Activated T-cell treated with anti-CD3 and anti-CD28 coated beads for 24 hours (primary cell): Measurements from ENCODE around the gene GARS1.

ENCODE experiments used
- DNase-seq: peaks from one replicate; pipeline ENCODE4 v3.0.0-alpha.2; 2020; ENCODE audit warnings: low read depth

The GARS1 gene

DNA sequence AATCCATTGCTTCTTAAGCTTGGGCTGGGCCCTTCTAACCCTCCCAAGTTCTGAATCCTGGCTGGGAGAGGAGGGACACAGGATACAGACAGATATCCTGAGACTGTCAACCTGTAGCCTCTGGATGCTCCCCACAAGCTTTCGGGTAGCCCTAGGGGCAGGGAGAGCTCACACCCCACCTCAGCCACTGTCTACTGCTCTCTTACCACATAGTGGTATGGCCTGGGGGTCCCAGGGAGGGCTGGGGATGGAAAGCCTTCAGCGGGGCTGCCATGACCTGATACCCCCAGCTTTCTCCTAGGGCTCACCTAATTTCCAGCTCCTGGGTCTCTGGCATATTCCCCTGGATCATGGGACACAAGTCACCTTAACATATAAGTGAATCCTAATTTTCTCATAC is 62.5 kb downstream of the GARS1 start:
- DNase-seq, result no peak

DNA sequence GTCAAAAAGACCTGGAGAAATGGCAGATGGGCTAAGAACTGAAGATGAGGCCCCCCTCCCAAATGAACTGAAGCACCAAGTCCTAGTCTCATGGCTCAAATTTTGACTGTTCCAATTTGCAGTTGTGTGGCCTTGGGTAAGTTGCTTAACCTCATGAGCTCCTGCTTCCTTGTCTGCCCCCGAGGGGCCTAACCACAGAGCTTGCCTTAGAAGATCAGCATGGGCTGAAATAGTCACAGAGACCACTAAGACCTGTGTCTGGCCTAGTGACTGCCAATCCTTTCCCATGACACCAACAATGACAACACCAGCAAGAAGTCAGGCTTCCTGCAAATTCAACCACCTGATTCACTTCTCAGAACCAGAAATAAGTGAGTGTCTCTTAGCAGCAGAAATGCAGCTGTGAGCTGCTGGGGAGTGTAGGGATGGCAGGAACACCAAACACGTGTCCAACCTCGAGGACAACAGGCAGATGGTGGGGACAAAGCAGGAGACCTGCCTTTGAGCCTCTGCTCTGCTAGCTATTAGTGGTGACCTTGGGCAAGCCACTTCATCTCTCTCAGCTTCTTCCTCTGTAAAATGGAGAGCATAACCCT is 63.9 kb downstream of the GARS1 start:
- DNase-seq, result no peak

DNA sequence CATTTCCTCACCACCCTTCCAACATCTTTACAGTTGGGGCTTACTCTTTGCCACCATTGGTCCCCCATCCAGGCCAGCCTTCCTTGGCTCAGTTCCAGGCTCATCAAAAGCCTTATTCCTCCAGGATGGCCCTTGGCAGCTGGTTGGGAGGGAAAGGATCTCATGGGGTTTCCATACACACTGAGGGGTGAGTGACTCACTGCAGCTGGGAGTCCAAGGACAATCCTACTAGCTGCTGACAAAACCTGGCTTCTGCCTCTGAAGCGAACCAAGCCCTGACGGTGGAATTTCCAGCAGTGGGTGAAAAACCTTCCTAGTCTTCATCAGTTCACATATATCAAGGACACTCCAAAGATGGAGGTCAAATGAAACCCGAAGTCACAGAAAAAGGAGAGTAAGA is 64.6 kb downstream of the GARS1 start:
- DNase-seq, result no peak

DNA sequence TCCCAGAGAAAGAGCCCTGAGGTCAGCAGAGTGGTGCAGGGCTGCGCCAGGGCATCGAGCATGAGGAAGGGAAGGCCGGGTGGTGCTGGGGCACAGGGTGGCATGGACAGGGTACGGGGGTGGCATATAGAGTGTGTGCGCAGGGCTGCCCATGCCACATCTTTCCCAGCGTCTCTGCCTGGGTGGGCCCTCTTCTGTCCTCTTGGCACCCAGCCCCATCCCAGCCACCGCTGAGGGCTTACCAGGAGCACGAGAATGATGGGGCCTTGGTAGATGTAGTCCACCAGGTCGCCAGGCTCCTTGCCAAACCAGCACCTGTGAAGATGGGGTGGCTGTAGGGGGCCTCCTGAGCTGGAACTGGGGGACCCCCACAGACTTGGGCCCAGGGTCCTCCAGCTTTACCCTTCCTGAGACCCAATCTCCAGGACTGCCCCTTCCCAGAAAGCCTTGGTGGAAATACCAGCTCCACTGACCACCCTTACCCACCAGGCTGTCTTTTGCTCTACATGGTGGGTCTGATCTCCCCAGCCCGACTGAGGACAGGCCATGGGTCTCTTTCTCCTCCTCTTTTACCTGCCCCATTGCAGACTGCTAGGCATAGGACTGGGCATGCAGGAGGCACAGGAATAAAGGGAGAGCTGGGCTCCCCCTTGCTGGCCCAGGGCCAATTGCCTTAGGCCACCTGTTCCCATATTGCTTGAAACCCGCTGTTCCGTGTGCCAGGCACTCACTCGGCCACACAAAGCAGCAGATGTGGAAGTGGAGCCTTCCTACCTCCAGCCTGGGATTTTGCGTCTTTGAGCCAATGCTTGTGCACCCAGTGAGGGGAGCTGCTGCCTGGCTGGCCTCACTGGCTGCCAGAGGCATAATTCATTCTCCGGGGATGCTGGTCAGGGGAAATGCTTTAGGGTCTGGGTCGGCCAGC is 65.9 kb downstream of the GARS1 start:
- no peak for DNase-seq

DNA sequence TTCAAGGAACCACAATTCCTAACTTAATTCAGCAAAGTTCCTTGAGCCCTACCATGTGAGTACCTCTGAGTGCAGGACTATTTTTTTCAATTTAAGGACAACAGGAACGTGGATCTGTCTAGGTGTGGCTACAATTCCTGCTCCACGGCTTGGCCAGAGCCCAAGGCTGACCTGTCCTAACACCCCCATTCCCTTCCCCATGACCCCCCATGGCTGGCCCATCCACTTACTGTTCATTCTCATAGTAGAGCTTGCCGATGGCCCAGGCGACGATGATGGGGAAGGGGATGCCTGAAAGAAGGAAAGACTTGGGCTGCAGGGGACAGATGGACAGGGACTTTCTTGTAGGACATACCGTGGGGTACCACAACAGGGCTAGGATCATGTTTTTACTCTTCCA is 67.2 kb downstream of the GARS1 start:
- no peak for DNase-seq

DNA sequence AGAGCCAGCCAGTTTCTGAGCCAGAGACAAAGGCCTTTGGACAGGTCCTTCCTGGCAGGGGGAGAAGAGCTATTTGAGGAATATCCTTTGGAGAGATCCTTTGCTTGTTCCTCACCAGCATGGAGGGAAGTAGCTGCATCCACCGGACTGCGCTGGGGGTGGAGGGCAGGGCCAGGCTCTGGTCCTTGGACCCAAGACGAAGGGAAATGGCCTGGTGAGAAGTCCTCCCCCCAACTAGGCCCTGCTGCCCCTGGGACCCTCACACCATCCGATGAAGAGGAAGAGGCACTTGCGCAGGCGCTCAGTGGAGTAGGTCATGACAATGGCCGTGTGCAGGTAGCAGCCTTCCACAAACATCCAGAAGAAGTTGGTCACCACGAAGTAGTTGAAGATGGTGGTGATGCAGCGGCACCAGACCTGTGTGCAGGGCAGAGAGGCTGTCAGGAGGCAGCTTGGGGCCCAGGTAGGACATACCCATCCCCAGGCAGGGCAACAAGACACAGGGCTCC is 67.8 kb downstream of the GARS1 start:
- DNase-seq, result no peak

DNA sequence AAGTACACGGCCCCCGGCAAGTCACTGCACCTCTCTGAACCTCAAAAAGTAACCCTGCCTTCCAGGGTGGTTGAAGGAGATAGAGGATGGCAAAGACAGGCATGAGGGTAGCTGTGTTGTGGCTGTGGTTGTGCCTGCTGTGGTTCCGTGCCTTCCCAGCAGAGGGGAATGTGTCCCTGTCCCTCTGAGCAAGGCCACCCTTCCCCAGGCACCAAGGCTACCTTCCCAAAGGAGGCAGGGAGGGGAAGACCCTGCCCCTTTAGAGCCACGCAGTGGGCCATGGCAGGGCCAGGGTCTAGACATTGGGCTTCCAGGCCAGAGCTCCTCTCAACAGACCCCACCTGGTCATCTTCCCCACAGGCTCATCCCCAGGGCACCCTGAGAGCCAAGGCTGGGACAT is 68.7 kb downstream of the GARS1 start:
- DNase-seq, result no peak

DNA sequence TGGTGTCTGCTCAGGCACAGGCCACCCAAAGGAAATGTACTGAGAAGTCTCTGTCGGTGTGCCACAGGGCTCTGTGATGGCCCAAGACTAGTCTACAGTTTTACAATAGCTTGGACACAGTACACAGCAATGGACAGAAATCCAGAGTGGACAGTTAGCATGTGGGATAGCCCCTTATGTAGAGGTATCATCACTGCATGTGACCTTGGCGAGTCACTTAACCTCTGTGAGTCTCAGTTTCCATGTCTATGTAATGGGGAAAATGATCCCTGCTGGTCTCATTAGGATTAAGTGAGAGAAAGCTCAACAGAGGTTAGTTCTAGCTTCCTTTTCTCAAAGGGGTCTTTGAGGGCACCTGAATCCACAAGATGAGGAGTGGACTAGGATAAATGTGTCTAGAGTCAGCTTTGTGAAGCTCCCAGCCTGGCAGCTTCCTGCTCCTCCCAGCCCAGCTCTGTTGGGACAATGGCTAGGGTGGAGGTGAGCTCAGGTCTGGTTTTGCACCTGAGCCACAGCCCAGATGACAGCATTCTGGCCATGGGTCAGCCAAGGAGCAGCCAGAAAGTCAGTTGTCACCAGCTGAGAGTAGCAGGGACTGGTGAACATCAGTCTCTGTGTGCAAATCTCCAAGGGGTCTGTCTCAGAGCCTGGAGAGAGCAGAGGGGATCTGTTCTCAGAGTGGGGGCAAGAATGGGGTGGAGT is 69.7 kb downstream of the GARS1 start:
- no peak for DNase-seq

DNA sequence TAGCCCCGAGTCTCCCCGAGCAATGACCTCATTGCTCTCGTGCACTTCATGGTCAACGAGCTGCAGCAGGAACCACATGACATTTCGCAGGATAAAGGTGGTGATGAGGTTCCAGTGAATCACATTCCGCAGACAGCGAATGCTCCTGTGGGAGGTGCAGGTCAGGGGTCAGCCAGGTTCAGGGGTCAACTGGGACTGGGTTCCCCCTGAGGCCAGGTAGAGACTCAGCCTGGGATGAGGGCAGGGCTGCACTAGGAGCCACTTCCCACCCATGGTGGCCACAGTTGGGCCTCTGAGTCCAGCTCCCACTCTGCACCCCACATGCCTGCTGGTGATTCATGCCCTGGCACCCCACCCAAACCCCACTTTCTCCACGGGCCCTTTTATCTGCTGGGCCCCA is 70.4 kb downstream of the GARS1 start:
- no peak for DNase-seq

DNA sequence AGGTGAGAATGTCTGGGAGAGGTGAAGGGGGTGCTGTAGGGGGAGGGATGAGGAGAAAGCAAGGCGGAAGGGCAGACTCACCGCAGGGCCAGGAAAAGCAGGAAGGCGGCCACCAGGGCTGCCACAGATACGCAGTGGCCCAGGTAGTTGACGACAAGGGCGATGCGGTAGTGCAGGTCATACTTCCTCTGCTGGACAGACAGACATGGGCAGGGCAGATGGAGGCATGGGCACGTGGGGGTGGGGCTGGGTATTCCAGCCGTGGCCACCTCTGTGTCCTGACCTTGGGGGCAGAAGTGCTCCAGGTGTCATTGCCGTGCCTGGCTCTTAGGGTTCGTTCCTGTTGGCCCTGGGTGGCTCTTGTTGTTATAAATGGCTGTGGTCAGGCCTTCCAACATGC is 70.8 kb downstream of the GARS1 start:
- no peak for DNase-seq

DNA sequence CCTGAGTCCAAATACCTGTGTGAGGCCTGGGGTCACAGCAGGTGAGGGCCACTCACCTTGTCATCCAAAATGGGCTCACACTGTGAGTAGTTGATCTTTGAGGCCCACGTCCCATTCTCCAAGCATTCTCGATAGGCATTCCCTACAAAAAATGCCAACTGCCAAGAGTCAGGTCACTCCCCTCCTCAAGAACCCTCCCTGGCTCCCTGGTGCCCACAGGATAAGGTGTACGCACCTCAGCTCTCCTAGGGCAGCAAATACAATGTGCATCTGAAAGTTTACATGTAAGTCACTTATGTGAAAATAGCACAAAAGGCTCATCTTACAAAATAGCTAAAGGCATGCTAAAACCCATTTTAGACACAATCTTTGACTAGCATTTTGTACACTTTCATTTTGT is 72.5 kb downstream of the GARS1 start:
- no peak for DNase-seq

DNA sequence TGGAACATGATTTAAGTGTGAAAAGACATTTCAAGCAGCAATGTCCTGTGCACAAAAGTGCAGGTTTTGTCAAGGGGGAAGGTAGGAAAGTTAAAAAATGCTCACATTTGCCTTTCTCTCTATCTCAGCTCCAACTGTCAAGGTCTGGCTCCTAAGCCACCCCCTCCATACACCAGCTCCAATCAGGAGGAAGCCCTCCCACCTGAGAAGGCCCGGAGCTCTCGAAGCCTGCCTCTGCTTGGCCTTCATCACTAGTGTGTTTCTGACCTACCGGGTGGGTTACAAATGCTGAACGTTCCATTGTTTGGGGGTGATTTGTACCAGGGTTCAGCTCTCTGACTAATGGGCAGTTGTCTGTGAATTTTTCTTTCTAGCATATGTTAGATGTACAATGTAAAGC is 73.4 kb downstream of the GARS1 start:
- DNase-seq, result no peak

DNA sequence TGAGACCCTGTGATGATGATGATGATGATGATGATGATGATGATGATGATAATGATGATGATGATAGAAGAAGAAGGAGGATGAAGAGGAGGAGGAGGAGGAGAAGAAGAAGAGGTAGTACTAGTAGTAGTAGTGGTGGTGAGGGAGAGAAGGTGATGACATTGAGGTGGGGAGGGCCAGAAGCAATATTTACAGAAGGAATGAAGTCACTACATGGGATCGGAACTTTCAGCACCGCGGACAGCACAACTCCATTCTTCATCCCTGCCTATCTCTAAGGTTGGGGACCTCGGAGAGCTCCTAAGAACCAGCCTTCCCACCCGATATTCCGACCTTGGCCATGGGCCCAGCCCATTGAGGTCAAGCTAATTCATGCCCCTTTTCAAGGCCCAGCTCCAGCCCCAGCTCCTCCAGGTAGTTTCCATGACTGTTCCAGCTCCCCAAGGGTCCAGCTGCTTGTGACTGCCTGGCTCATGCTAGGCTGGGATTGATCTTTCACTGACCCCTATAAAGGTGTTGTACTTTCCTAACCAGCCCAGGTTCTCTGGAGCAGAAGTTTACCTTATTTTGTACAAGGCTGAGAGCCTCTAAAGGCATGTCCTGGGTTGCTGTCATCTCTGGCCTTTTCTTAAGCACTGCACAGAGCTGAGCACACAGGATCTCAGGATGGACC is 77.3 kb downstream of the GARS1 start:
- no peak for DNase-seq

DNA sequence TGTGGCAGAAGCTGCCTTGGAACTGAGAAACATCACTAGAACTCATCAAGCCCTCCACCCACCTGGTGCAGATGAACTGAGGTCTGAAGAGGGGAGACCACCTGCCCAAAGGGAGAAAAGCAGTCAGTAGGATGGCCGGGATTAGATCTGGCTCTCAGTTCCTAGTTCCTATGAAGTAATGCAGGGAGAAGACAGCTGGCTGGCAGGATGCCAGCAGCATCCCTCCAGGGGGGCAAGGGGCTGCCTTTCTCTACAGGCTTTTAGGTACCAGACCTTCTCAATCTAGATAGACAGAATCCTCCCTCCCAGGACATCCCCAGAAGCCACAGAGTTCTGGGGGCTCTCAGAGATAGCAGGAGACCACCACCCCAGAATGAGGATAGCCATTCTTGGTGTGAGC is 79.7 kb downstream of the GARS1 start:
- DNase-seq, result no peak

DNA sequence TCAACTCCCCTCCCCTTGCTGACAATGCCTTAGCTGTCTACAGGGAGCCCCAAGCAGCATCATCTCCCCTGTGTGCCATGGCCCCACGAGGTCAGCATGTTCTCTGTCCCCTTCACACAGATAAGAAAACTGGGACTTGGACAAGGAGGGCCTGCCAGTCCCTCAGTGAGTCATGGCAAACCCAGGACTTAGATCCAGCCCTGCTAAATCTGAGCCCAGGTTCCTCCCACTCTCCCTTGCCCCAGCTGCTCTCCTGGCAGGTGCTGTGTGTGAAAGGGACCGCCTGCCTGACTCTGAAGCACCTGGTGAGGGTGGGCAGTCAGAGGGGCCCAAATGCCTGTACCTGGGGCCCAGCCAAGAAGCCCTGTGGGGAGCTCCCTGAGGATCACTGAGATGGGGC is 80.2 kb downstream of the GARS1 start:
- no peak for DNase-seq

DNA sequence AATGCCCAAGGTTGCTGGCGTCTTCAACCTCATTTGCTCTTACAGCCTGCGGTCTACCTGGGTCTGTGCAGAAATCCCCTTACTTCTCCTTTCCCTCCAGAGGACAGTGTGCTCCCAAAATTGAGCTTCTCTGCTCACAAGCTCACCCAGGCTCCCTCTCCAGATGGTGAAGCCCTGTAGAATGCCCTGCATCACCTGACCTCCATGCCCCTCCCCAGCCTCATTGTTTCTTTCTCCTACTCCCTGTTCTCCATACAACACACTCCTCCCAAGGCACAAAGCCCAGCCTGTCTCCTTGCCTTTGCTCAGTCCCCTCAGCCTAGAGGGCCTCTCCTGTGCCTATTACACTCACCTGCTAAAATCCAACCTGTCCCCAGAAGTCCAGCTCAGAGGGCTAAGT is 84.1 kb downstream of the GARS1 start:
- no peak for DNase-seq

DNA sequence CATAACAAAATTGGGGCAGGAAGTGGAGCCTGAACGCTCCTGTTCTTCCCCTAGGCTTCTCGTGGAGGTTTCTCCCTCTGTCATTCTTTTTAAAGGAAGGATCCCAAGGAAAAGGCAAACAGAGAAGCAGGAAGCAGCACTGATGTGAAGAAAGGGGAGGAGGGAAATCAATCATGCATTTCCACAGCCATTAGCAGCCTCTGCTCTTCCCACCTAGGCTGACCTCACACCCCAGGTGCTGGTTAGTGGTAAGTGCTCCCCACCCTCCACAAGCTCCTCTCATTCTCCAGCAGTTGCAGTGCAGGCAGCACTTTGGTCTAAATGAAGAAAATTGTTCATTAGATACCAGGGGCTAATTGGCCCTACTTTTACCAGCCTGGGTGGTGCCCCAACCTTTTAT is 85.0 kb downstream of the GARS1 start:
- DNase-seq, result no peak

DNA sequence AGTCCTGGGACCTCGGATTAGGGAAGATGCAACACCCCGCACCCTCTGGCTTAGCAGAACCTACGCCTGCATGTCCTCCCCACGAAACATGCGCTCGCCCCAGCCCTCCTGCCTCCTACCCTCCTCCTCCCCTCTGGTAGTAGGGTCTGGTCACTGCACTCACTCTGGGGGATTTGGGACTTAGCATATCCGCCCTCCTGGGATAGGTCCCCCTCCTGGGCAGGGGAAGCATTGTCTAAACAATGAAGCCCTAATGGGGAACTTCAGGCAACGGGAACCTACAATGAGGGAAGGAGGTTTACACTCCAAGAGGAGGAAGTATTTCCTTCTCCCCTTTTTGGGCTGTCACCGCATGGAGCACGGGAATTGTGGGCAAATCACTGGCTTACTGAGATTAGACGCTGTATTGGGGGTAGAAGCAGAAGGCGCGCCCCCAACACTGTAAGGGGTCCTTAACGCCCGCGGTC is 86.7 kb downstream of the GARS1 start:
- no peak for DNase-seq

DNA sequence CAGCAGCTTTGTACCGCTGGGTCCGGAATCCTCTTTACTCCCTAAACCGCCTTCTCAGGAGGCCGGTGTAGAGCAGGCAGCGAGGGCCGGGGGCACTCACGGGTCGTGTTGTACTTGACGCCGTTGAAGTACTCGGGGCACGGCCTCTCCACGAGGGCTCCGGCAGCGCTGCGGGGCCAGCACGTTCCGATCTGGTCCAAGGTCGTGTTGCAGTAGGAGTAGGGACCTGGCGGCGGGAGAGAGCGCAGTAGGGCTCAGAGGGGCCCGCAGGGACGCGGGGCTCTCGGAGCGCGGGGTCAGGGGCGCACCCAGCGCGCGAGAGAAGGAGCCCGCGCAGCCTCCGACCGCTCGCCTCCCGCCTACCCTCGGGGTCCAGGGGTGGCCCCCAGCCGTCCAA is 87.1 kb downstream of the GARS1 start:
- no peak for DNase-seq

DNA sequence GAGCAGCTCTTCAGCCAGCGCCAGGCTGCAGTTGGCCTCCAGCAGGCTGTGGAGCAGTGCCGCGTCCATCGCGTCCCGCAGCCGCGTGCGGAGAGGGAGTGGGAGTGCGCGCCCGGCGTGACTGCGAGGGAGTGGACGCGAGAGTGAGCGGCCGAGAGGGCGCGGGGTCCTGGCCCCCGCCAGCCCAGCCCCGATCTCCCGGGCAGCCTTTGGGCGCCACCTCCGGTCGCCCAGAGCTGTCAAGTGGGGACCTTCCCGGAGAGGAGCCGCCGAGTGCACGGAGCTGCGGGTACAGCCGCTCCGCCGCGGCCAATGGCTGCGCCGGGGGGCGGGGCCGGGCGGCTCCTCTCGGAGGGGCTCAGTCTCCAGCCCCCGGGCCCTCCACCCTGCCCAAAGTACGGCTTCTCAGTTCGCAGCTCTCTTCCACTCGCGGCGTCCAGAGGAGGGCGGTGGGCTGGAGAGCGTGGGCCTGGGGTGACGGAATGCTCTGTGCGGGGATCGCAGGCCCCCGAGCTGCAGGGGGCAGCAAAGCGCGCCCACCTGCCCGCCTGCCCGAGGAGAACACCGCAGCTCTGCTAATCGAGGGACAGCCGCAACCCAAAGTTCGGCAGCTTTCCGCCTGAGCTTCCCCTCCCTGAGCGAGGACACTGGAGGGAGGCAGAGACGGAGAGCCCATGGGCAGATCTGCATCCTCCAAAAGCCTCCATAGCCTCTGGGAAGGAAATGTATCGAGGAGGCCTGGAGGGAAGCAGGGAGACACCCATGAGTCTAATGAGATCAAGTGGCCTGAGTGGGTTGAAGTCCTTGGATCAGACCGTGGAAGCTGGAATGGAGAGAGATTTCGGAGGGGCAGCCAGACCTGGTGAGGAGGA is 87.8 kb downstream of the GARS1 start, which contains the start of gene CRHR2:
CRHR2 (minus strand) TSS at position 245 of the 872 bp plus-strand sequence; CDS start at position 69, 176 bp downstream.
- DNase-seq, result peak; percentile 15

DNA sequence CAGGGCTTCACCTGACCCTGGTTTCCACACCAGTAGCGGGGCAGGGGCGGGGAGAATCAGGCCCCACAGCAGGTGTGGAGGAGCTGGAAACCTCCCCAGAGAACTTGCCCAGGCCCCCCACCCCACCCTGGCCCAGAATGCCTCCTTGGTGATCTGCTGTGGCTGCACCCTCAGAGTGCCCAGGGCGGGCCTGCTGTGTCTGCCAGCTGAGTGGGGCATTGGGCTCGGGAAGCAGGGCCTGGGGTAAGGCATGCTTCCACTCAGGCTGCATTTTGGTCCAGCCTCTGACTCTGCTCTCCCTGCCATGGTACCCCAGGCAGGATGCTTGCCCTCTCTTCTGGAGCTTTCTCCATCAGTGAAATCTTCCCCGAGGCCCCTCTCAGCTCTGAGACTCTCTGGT is 88.6 kb downstream of the GARS1 start:
- DNase-seq, result no peak
